Breast epithelium (tissue), 3 donors: ENCODE results near the gene GARIN5A.

ENCODE experiments used
- CTCF ChIP-seq, 3 donors: fragments of 450-650 bp; IDR thresholded peaks; one replicate each; pipeline ENCODE4 v1.5.1; 2016 to 2017; ENCODE audit warnings: antibody characterized with exemption in 3 of 3, mild to moderate bottlenecking in 3 of 3, moderate library complexity in 3 of 3
- POLR2A ChIP-seq: fragments of 450-650 bp; IDR thresholded peaks from one replicate; pipeline ENCODE4 v1.6.1; 2016; ENCODE audit warnings: antibody characterized with exemption, mild to moderate bottlenecking, moderate library complexity
- POLR2AphosphoS5 ChIP-seq, 3 donors: sonication (generic); formaldehyde crosslinking; IDR thresholded peaks; one replicate each; pipeline ENCODE4 v1.6.1; 2017; ENCODE audit warnings: antibody characterized with exemption in 3 of 3

GRCh38 chr19:50422397-50423278, 54.0 kb downstream of the GARIN5A start:
- TF ChIP-seq POLR2AphosphoS5 (IDR thresholded peaks at IDR 0.05), result no peak
- TF ChIP-seq CTCF (IDR thresholded peaks at IDR 0.05), result no peak
- TF ChIP-seq POLR2A, result no peak
